NCI-H82 (cell line): ENCODE results near the gene PNCK.

Source experiments
- DNase-seq: peaks from one replicate; lab custom pipeline; 2025; lab: John Stamatoyannopoulos, UW

PNCK gene

DNA sequence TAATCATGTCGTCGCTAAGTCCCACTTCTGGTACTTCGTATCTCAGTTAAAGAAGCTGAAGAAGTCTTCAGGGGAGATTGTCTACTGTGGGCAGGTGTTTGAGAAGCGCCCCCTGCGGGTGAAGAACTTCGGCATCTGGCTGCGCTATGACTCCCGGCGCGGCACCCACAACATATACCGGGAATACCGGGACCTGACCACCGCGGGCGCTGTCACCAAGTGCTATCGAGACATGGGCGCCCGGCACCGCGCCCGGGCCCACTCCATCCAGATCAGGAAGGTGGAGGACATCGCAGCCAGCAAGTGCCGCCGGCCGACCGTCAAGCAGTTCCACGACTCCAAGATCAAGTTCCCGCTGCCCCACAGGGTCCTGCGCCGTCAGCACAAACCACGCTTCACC lies 11.3 kb downstream of the PNCK start:
- peak; percentile 77 for DNase-seq

DNA sequence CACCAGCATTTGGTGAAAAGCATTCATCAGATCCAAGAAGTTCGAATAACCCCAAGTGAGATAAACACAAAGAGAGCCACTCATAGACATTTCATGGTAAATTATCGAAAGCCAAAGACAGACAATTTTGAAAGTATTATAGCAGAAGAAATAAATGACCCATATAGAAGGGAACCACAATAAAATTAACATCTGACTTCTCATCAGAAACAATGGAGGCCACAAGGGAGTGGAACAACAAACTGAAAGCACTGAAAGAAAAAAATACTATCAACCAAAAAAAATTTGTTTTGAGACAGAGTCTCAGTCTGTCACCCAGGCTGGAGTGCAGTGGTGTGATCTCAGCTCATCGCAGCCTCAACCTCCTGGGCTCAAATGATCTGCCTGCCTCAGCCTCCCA lies 14.3 kb downstream of the PNCK start:
- no peak for DNase-seq

DNA sequence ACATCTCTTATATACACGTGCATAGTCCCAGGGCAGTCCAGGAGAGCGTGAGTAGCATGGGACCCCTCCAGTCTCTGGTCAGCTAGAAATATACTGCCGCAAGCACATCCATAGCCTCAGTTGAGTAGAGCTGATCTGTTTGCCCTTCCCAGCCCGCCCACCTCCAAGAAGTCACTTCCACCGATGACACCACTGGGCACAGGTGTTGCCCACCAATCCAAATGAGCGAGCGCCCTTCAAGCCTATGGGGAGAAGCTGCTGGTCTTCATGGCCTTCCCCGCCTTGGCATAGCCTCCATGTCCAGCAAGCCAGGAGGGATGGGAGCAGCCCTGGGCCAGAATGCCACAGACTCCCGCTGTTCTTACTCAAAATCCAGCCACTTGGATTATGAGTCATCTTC lies 16.5 kb downstream of the PNCK start:
- no peak for DNase-seq

DNA sequence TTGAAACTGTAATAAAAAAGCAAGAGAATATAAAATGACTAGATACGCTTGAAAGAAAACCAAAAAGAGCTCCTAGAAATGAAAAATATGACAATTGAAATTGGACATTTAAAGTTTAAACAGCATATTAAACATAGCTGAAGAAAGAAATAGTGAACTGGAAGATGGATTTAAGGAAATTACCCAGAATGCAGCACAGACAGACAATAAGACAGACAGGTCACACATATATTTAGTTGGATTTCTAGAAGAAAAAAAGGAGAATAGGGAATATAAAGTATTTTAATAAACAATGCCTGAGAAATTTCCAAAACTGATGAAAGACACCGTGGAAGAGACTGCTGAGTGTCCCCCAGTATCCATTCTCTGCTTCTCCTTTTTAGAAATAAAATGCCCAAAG lies 20.1 kb downstream of the PNCK start:
- DNase-seq = no peak

GRCh38 chrX:153651540-153652079 lies 22.0 kb downstream of the PNCK start:
- DNase-seq = peak; percentile 44

- DNase-seq = no peak
Measured at GRCh38 chrX:153650959-153651358, 22.7 kb downstream of the PNCK start.

DNA sequence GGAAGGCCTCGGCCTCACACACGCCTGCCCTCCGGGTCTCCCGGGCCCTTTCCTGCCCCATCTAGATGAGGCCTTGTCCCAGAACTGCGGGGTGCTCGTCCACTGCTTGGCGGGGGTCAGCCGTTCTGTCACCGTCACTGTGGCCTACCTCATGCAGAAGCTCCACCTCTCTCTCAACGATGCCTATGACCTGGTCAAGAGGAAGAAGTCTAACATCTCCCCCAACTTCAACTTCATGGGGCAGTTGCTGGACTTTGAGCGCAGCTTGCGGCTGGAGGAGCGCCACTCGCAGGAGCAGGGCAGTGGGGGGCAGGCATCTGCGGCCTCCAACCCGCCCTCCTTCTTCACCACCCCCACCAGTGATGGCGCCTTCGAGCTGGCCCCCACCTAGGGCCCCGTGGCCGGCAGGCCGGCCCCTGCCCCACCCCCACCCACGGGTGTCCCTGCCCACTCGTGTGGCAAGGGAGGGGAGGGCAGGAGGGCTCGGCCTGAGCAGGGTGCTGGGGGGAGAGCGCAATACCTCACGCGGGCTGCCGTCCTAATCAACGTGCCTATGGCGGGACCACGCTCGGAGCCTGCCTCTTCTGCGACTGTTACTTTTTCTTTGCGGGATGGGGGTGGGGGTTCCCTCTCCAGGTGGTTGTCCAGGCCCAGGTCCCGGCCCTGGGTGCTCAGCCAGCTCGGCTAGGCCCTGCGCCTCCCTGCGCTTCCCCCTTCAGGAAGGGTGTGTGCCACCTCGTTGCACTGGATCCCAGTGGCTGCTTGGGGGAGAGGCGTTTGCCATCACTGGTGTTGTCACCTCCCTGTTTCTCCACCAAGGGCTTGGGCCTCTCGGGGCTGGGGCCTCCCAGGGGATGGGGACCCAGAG lies 23.5 kb downstream of the PNCK start:
- no peak for DNase-seq

DNA sequence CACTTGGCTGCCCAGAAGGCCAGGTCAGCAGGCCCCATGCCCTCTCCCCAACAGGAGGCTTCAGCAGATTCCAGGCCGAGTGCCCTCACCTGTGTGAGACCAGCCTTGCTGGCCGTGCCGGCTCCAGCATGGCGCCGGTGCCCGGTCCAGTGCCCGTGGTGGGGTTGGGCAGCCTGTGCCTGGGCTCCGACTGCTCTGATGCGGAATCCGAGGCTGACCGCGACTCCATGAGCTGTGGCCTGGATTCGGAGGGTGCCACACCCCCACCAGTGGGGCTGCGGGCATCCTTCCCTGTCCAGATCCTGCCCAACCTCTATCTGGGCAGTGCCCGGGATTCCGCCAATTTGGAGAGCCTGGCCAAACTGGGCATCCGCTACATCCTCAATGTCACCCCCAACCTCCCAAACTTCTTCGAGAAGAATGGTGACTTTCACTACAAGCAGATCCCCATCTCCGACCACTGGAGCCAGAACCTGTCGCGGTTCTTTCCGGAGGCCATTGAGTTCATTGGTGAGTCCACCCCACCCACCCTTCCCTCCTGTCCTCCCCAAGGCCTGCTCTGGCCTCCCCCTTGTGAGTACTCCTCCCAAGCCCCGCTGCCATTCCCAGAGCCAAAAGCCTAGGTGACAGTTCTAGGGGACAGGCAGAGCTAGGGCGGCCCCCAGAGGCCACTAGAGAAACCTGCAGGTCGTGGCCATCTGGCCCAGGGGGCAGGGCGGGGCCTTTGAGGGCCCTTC lies 24.3 kb downstream of the PNCK start:
- DNase-seq = peak; percentile 92

DNA sequence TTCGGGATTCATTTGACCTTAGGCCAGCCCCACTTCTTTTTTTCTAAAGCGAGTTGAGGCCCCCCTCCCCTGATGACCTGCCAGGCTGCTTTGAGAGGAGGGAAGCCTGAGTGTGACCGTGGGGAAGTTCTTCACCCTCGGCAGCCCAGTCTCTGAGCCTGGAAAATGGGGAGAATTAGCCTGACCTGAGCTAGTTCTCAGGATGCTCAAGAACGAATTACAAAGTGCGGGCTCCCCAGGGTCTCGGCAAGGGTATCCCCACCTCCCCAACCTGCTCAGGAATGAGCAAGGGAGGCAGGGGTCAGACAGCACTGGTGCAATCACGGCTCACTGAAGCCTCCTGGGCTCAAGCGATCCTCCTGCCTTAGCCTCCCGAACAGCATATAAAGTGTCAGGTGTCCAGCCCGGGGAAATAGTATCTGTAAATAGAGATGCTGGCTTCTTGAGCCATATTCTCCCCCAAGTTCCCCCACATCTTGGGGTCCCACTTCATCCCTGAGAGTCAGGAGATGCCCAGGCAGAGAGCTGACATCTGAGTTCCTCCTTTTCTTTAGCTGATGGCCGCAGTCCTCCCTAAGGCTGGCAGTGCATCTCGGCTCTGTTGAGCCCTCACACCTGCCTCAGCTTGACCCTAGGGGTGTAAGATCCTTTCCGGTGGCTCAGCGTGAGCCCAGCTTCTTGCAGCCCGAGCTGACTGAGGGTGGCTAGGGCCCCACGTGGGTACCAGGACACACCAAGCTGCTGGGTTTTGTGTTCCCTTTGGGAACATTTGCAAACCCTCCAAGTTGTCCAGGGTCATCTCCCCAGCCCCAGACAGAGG lies 25.0 kb downstream of the PNCK start:
- no peak for DNase-seq

- DNase-seq = no peak
Measured at GRCh38 chrX:153647461-153648357, 25.9 kb downstream of the PNCK start.

DNA sequence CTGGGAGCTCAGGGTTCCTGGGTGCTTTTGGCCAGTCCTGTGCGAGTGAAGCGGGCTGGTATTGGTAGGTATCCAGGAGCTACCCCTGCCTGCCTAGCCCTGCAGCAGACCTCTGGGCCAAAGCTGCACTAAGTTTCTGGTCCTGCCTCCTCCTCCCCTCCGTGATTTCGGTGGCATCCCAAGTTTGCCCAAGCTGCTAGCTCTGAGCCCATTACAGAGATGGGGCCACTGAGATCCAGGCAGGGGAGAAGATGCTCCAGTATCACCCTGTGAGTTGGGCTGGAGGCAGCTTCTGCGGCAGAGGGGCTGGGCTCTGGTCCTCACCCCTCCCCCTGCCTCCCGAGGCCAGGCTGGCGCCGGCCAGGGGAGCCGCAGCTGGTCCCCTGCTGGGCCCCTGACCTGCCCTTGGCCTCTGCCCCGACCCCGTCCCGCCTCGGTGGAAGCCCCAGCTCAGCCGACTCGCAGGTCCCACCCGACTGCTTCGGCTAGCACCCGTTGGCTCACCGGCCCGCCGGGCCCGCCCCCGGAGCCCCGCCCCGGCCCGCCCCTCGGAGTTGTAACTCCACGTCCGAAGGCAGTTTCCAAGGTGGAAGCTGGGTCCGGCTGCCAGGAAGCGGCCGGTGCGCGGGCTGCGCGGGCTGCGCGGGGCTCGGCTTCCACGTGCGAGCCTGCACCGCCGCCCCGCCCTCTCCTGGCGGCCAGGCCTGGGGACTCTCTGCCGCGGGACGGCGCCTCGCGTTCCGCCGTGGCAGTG lies 26.8 kb downstream of the PNCK start, which contains the start of gene DUSP9:
Gene DUSP9 (plus strand): TSS at position 584 of the 754 bp plus-strand sequence. CDS start 751 bp downstream, outside the sequence.
- DNase-seq = peak; percentile 71

- no peak for DNase-seq
Measured at GRCh38 chrX:153645921-153646488, 27.6 kb downstream of the PNCK start.

GRCh38 chrX:153645151-153645550 lies 28.5 kb downstream of the PNCK start:
- no peak for DNase-seq

DNA sequence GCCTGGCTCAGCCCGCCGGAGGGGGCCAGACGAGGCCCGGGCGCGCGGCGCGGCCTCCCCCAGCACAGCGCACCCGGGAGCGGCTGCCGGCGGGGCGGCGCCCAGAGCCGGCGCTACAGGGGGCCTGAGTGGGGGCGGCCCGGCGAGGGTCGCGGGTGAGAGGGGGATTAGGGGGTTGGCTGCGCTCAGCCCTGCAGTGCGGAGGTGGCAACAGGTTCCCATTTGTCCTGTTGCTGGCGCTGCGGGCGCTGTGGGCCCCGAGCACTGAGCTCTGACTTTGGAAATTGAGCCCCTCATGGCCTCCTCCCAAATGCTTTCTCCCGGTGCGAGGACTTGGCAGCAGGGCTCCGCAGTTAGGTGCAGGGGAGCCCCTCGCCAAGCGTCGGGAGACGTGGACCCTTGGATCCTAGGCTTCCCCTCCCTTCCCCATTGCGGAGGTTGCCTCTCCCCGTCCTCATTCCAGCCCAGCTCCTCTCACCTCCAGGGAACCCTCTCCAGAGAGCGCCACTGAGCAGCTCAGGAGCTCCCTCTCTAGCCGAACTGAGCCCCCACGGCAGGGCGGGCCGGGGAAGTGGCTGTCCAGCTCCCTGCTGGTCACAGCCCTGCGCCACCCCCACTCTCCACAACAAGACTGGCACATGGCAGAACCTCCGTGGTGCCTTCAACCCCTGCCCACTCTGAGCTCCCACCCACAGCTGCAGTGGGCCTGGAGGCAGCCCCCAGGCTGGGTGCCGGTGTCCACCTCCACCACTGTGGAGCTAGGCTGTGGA lies 29.1 kb downstream of the PNCK start:
- peak; percentile 70 for DNase-seq

GRCh38 chrX:153643431-153644351 lies 29.9 kb downstream of the PNCK start:
- DNase-seq = peak; percentile 64

GRCh38 chrX:153642655-153643430 lies 30.8 kb downstream of the PNCK start:
- peak; percentile 41 for DNase-seq

GRCh38 chrX:153642051-153642654 lies 31.5 kb downstream of the PNCK start:
- peak; percentile 63 for DNase-seq
